ENCODE results near the gene GDF10. TPM values are rescaled to one million over a fixed set of nuclear protein-coding genes. Genes with fewer than 3 reads are reported as not detected.
A peak's percentile ranks its signal among the peaks of the same experiment; 100 is the strongest.

GDF10 gene
- total RNA-seq, 1 donor from 2014 or later = 46.8 TPM

- H3K4me3 Mint-ChIP-seq = no peak overlapping the region
- peaks cover 19% of the 10 kb centered on the region for H3K4me1 Mint-ChIP-seq (ENCODE audit: unreplicated experiment)
- DNase-seq (ENCODE audit: extremely low spot score, unreplicated experiment) = no peak
- no peaks in the 10 kb centered on the region for H3K9me3 Mint-ChIP-seq
- peak overlapping the region; percentile 82 for H3K27ac Mint-ChIP-seq
- TF ChIP-seq, protein P1, sequence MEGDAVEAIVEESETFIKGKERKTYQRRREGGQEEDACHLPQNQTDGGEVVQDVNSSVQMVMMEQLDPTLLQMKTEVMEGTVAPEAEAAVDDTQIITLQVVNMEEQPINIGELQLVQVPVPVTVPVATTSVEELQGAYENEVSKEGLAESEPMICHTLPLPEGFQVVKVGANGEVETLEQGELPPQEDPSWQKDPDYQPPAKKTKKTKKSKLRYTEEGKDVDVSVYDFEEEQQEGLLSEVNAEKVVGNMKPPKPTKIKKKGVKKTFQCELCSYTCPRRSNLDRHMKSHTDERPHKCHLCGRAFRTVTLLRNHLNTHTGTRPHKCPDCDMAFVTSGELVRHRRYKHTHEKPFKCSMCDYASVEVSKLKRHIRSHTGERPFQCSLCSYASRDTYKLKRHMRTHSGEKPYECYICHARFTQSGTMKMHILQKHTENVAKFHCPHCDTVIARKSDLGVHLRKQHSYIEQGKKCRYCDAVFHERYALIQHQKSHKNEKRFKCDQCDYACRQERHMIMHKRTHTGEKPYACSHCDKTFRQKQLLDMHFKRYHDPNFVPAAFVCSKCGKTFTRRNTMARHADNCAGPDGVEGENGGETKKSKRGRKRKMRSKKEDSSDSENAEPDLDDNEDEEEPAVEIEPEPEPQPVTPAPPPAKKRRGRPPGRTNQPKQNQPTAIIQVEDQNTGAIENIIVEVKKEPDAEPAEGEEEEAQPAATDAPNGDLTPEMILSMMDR (conservative IDR thresholded peaks at IDR 0.05) = no peak
- no peaks in the 10 kb centered on the region for H3K36me3 Mint-ChIP-seq
- H3K27me3 Mint-ChIP-seq = peaks cover 4% of the 10 kb centered on the region
Observed at GRCh38 chr10:47326306-47326926, 26.4 kb downstream of the GDF10 start.

DNA sequence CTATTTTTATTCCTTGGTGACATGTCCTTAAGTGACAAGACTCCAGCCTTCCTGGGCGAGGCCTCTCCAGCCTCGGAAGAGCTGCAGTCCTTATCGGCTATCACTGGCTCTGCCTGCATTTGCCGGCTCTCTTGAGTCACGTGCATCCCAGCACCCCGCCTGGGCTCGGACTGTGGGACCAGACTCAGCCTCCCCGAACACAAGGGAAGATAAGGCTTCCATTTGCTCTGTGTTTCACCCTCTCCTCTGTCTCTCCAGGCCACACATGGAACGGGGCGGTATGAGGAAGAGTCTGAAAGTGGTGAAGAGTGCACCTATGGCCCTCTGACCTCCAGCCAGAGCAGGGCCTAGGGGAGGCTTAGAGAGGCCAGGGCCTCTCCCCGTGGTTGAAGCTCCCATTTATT is 26.9 kb downstream of the GDF10 start:
- Mint-ChIP-seq H3K4me1 (ENCODE audit: unreplicated experiment) (peaks cover 22% of the 10 kb centered on the region), H3K9me3 (no peaks in the 10 kb centered on the region), H3K36me3 (no peaks in the 10 kb centered on the region), H3K27ac (no peak overlapping the region), H3K4me3 (no peak overlapping the region), H3K27me3 (peaks cover 3% of the 10 kb centered on the region)
- DNase-seq (ENCODE audit: extremely low spot score, unreplicated experiment) = no peak
- TF ChIP-seq, protein P1 (conservative IDR thresholded peaks at IDR 0.05) = no peak

GRCh38 chr10:47329855-47330254 is 29.9 kb downstream of the GDF10 start:
- H3K27me3 Mint-ChIP-seq = peaks cover 3% of the 10 kb centered on the region
- TF ChIP-seq, protein P1 (conservative IDR thresholded peaks at IDR 0.05) = no peak
- H3K9me3 Mint-ChIP-seq = no peaks in the 10 kb centered on the region
- peaks cover 18% of the 10 kb centered on the region for H3K4me1 Mint-ChIP-seq (ENCODE audit: unreplicated experiment)
- no peak overlapping the region for H3K4me3 Mint-ChIP-seq
- no peak overlapping the region for H3K27ac Mint-ChIP-seq
- no peak for DNase-seq (ENCODE audit: extremely low spot score, unreplicated experiment)
- no peaks in the 10 kb centered on the region for H3K36me3 Mint-ChIP-seq

DNA sequence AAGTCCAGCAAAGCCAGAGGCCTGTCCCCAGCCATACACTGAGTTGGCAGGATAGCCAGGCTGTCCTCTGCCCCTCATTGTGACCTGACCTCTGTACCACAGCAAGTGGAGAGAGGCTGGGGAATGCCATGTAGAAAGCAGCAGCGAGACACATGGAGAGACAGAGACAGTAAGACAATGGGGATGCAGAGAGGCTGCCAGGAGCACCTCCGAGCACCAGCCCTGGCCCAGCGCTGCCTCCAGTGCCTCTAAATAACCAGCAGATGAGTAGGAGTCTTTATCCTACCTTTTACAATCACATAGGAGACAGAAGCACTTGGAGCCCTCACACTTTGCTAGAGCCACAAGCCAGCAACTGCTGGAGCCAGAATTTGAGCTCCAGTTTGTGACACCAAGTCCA is 30.4 kb downstream of the GDF10 start:
- Mint-ChIP-seq H3K36me3 (no peaks in the 10 kb centered on the region), H3K4me3 (no peak overlapping the region), H3K9me3 (no peaks in the 10 kb centered on the region), H3K27ac (no peak overlapping the region), H3K27me3 (peaks cover 4% of the 10 kb centered on the region), H3K4me1 (ENCODE audit: unreplicated experiment) (peaks cover 18% of the 10 kb centered on the region)
- no peak for DNase-seq (ENCODE audit: extremely low spot score, unreplicated experiment)
- TF ChIP-seq, protein P1 (conservative IDR thresholded peaks at IDR 0.05) = no peak

DNA sequence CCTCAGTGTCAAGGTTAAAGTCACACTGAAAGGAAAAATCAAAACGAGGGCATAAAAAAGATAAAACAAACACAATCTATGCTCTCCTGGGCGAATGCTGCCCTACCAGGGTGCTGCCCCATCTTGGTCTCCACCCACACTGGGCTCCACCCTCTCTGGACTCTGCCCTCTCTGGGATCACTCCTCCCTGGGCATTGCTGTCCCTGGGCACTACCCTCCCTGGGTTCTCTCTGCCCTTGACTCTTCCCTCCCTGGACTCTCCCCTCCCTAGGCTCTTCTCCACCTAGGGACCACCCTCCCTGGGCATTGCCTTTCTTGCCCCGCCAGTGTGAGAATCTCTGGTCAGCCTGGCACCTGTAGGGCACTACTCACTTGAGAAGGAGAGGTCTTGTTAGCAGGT is 30.8 kb downstream of the GDF10 start:
- no peak overlapping the region for H3K27ac Mint-ChIP-seq
- H3K27me3 Mint-ChIP-seq = peaks cover 4% of the 10 kb centered on the region
- TF ChIP-seq, protein P1 (conservative IDR thresholded peaks at IDR 0.05) = no peak
- H3K9me3 Mint-ChIP-seq = no peaks in the 10 kb centered on the region
- no peaks in the 10 kb centered on the region for H3K36me3 Mint-ChIP-seq
- peaks cover 17% of the 10 kb centered on the region for H3K4me1 Mint-ChIP-seq (ENCODE audit: unreplicated experiment)
- DNase-seq (ENCODE audit: extremely low spot score, unreplicated experiment) = no peak
- H3K4me3 Mint-ChIP-seq = no peak overlapping the region

Measured in type B pancreatic cell (in vitro differentiated cells).